ENCODE data around the gene RCHY1.

Gene RCHY1

DNA sequence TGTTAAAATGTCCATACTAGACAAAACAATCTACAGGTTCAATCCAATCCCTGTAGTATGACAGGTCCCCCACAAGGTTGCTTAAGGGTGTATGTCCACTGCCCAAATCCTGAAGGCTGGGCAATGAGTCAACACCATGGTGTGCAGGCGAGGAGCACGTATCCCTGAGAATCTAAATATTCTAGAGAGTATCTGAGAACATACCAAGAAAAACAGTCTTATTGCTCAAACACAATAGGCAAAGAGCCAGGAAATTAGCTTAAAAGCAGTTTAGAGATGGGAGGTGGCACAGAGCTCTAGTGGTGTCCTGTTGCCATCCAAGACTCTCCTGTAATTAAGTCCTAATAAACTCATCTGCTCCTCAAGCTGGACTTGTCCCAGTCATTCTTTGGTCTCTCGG is 37.0 kb downstream of the RCHY1 start:
- H3K4me3 ChIP-seq (ENCODE audit: low read depth, low read length), result no peak overlapping the region
- TF ChIP-seq, protein P1, sequence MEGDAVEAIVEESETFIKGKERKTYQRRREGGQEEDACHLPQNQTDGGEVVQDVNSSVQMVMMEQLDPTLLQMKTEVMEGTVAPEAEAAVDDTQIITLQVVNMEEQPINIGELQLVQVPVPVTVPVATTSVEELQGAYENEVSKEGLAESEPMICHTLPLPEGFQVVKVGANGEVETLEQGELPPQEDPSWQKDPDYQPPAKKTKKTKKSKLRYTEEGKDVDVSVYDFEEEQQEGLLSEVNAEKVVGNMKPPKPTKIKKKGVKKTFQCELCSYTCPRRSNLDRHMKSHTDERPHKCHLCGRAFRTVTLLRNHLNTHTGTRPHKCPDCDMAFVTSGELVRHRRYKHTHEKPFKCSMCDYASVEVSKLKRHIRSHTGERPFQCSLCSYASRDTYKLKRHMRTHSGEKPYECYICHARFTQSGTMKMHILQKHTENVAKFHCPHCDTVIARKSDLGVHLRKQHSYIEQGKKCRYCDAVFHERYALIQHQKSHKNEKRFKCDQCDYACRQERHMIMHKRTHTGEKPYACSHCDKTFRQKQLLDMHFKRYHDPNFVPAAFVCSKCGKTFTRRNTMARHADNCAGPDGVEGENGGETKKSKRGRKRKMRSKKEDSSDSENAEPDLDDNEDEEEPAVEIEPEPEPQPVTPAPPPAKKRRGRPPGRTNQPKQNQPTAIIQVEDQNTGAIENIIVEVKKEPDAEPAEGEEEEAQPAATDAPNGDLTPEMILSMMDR (conservative IDR thresholded peaks at IDR 0.05; ENCODE audit: low read depth, low read length), result no peak
- DNase-seq (ENCODE audit: low read depth), result peak; percentile 54

DNA sequence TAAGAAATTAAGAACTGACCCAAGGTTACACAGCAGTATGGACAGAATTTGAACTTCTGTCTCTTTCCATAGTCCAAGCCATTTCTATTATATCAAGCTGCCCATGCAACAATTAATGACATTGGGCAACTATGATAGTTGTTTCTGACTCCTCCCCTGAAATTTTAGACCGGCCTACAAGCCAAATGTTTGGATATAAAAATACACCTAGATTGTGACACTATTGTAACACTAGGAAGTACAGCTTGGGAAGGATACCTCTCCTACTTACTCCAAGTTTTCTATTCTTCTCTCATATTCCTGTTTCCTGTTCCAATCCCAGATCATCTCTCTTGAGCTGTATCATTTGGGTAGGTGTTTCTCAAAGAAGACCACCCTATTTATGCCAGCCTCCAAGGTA is 43.5 kb downstream of the RCHY1 start:
- TF ChIP-seq, protein P1 (conservative IDR thresholded peaks at IDR 0.05; ENCODE audit: low read depth, low read length), result no peak
- H3K4me3 ChIP-seq (ENCODE audit: low read depth, low read length), result no peak overlapping the region

DNA sequence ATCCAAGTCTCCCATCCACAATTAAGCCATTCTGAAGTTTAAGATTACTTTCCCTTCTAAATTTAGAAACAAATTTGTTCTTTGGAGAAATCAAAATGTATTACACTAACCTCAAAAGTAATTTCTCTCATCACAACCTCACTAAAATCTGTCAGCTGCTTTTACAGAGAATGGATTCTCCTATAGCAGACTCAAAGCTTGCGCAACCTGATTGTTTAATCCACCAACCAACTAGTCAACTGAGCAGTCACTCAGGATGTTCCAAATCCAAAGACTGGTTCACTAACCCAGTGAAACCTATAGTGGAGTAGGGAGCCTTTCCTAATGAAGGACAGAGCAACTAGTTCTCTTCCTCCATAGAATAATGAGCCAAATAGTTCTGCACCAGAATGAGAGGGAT is 44.3 kb downstream of the RCHY1 start:
- TF ChIP-seq, protein P1 (conservative IDR thresholded peaks at IDR 0.05; ENCODE audit: low read depth, low read length), result no peak
- DNase-seq (ENCODE audit: low read depth), result no peak
- no peak overlapping the region for H3K4me3 ChIP-seq (ENCODE audit: low read depth, low read length)

More for the DNA sequence above, 43.5 kb downstream of the RCHY1 start:
- no peak for DNase-seq (ENCODE audit: low read depth)

DNA sequence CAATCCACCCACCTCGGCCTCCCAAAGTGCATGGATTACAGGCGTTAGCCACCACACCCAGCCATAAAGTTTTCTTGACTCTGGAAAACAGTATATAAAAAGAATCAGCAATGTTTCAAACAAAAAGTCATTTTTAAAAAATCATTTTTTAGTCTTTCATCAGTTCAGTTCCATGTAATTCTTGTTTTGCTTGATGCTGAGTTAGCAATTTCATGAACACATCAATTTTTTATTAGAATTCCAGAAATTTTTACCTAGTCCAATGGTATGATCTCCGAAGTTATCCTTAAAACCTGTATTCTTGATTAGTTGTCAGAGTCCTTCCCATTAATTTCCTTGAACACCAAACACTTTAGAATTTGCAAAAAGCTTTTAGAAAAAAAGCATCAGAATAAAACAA is 56.8 kb downstream of the RCHY1 start:
- no peak for DNase-seq (ENCODE audit: low read depth)
- H3K4me3 ChIP-seq (ENCODE audit: low read depth, low read length), result no peak overlapping the region
- TF ChIP-seq, protein P1 (conservative IDR thresholded peaks at IDR 0.05; ENCODE audit: low read depth, low read length), result no peak

DNA sequence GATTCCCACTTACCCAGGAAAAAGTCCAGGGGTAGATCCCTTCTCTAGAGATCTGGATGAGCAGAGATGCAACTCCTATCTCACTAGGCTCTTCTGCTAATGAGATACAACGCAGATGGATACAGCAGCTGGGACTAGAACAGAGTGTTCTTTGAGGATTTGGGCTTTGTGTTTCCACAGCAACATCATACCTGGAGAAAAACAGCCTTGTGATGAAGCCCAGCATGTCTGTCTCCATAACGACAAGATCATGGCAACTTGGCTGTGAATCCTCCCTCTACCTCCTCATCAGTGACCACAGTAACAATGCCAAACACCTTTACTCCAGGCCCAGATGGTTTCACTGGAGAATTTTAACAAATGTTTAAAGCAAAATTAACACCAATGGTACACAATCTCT is 80.1 kb downstream of the RCHY1 start:
- TF ChIP-seq, protein P1 (conservative IDR thresholded peaks at IDR 0.05; ENCODE audit: low read depth, low read length), result no peak
- no peak overlapping the region for H3K4me3 ChIP-seq (ENCODE audit: low read depth, low read length)
- DNase-seq (ENCODE audit: low read depth), result no peak

DNA sequence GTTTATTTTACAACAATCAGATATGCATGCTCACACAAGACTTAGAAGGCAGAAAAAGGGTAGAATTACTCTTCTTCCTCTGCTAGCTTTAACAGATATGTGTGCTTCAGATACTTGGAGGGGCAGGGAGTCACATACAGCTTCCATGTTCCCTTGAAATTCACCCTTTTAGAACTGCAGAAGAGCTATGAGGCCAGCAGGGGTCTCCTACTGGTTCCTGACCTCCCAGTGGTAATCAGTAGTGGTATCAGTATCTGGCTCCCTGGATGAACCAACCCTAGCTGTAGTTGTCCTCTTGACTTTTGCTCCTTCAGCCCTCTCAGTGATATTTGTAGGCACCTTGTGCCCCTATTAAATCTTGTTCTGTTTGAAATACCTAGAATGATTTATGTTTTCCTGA is 81.5 kb downstream of the RCHY1 start:
- TF ChIP-seq, protein P1 (conservative IDR thresholded peaks at IDR 0.05; ENCODE audit: low read depth, low read length), result peak; percentile 47
- peak; percentile 35 for DNase-seq (ENCODE audit: low read depth)
- no peak overlapping the region for H3K4me3 ChIP-seq (ENCODE audit: low read depth, low read length)

DNA sequence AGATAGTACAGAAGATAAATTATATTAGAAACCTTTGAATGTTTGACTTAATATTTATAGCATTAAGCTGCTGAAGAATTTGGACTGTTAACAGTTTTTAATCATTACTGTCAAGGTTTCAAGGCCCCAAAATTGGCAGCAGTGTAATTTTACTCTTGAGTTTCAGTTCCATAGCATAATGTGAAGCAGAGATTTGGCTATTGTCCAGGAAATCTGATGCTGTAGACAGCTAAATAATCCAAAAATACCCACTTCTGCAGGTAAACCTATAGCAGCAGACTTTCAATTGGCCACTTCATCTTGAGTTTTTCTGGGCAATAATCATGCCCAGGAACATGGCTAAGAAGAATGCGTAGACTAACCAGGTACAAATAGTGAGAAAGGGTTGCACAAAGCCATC is 85.0 kb downstream of the RCHY1 start:
- no peak overlapping the region for H3K4me3 ChIP-seq (ENCODE audit: low read depth, low read length)
- no peak for DNase-seq (ENCODE audit: low read depth)
- TF ChIP-seq, protein P1 (conservative IDR thresholded peaks at IDR 0.05; ENCODE audit: low read depth, low read length), result no peak
